Stomach (tissue), 9 donors: ENCODE measurements around the gene TULP3. TPM values are rescaled to one million over a fixed set of nuclear protein-coding genes. Genes with fewer than 3 reads are reported as not detected.

Experiments used
- DNase-seq, 2 donors: peaks; one replicate each; pipeline versions ENCODE4 v3.0.0 to v3.0.0-alpha.2; 2013 to 2019
- H3K27ac ChIP-seq, 5 donors: fragments of 200-600 bp in 4 of 5; sonication (generic) in 4 of 5; one replicate each; pipeline ENCODE4 v1.5.1; 2013 to 2019; ENCODE audit warnings: mild to moderate bottlenecking in 1 of 5, moderate library complexity in 1 of 5
- H3K27me3 ChIP-seq, 3 donors: fragments of 200-600 bp; sonication (generic); one replicate each; pipeline ENCODE4 v1.5.1; 2017 to 2019; ENCODE audit warnings: mixed run types in 1 of 3
- H3K36me3 ChIP-seq, 4 donors: fragments of 200-600 bp; sonication (generic); 1 replicate in 3 of 4; 2 replicates in 1 of 4; pipeline ENCODE4 v1.5.1; 2016 to 2019
- H3K4me1 ChIP-seq, 4 donors: fragments of 200-600 bp; sonication (generic); one replicate each; pipeline ENCODE4 v1.5.1; 2016 to 2019
- H3K4me3 ChIP-seq, 4 donors: fragments of 200-600 bp; sonication (generic) in 3 of 4; one replicate each; pipeline ENCODE4 v1.5.1; 2016 to 2019; ENCODE audit warnings: mild to moderate bottlenecking in 1 of 4
- H3K9me3 ChIP-seq, 4 donors: fragments of 200-600 bp; sonication (generic); one replicate each; pipeline ENCODE4 v1.5.1; 2016 to 2019
- CTCF ChIP-seq, 7 experiments: fragments of 450-650 bp in 4 of 7; fragments of 200-600 bp in 3 of 7; sonication (generic) in 3 of 7; IDR thresholded peaks; one replicate each; pipeline ENCODE4 v1.5.1; 2016 to 2019; ENCODE audit warnings: antibody characterized with exemption in 7 of 7, control low read depth in 2 of 7, mild to moderate bottlenecking in 1 of 7
- EP300 ChIP-seq: sonication (generic); formaldehyde crosslinking; IDR thresholded peaks from one replicate; pipeline ENCODE4 v1.6.1; 2017; ENCODE audit warnings: antibody characterized with exemption
- POLR2A ChIP-seq, 4 donors: fragments of 450-650 bp; IDR thresholded peaks; one replicate each; pipeline ENCODE4 v1.6.1; 2016; ENCODE audit warnings: antibody characterized with exemption in 4 of 4, control low read depth in 2 of 4, mild to moderate bottlenecking in 1 of 4, moderate library complexity in 1 of 4
- POLR2AphosphoS5 ChIP-seq, 3 donors: sonication (generic); formaldehyde crosslinking; IDR thresholded peaks; one replicate each; pipeline ENCODE4 v1.6.1; 2016; ENCODE audit warnings: antibody characterized with exemption in 3 of 3
- WGBS, 5 donors: extraction: QIAGEN DNeasy Blood & Tissue Kit in 3 of 5; methylation state at CpG; one replicate each; pipeline versions ENCODE4 v1.1.5 to v1.1.7; 2013 to 2018; 5-methylcytosine and 5-hydroxymethylcytosine counted together
- intact Hi-C: fragments of 100-400 bp; cut with DNase I; formaldehyde crosslinking; loops from one replicate; pipeline ENCODE4 v1.15.1; 2023; ENCODE audit warnings: low total_unique reads
- polyA plus RNA-seq, 3 donors: library from polyadenylated mRNA; stranded (reverse); fragments of 200-250 nt; gene quantifications; one replicate each; pipeline ENCODE4 v1.2.3, GENCODE V29; 2013
- total RNA-seq, 5 donors: library from RNA; depleted of rRNA; stranded (reverse); fragments of >200 nt; gene quantifications; one replicate each; pipeline versions ENCODE4 v1.1.0 to v1.2.3, GENCODE V29; 2014 to 2016
- donor health status: healthy with polysubstance abuse.
- donor health status: Bipolar disorder and iron deficiency.
- donor health status: healthy.

TULP3 gene
- total and polyA plus RNA-seq, 8 donors: 9.2 to 73.5 (median 20.1) TPM

GRCh38 chr12:2900642-2901041, 10.0 kb downstream of the TULP3 start:
- H3K9me3 ChIP-seq: no peaks in the 10 kb centered on the region
- no peak for DNase-seq
- H3K27me3 ChIP-seq: no peaks in the 10 kb centered on the region
- TF ChIP-seq POLR2A (IDR thresholded peaks at IDR 0.05): no peak
- no peak for TF ChIP-seq POLR2AphosphoS5 (IDR thresholded peaks at IDR 0.05)
- TF ChIP-seq EP300: no peak
- TF ChIP-seq CTCF (IDR thresholded peaks at IDR 0.05): no peak
- H3K4me1 ChIP-seq: peaks cover 7 to 26% (median 16%) of the 10 kb centered on the region in 4 donors
- WGBS, 5 donors: 90 to 96% (median 93%) methylated on average over 8 of the region's 8 CpGs
- H3K27ac ChIP-seq: no peak overlapping the region
- no peak overlapping the region for H3K4me3 ChIP-seq
- intact Hi-C loops: no loop called here
- H3K36me3 ChIP-seq: peaks cover 0 to 3% (median 0%) of the 10 kb centered on the region in 4 donors

- H3K27me3 ChIP-seq: no peaks in the 10 kb centered on the region
- intact Hi-C loops: no loop called here
- TF ChIP-seq POLR2A (IDR thresholded peaks at IDR 0.05) (no peak), POLR2AphosphoS5 (IDR thresholded peaks at IDR 0.05) (peak in 2 of 3 donors; percentile 12 to 85)
- 13 to 24% (median 15%) methylated on average over 4 of the region's 4 CpGs for WGBS, 5 donors
- peak overlapping the region in 2 of 5 donors; percentile 4 to 22 for H3K27ac ChIP-seq
- H3K9me3 ChIP-seq: no peaks in the 10 kb centered on the region
- peaks cover 7 to 17% (median 11%) of the 10 kb centered on the region in 4 donors for H3K4me1 ChIP-seq
- H3K4me3 ChIP-seq: no peak overlapping the region
- peaks cover 0 to 3% (median 0%) of the 10 kb centered on the region in 4 donors for H3K36me3 ChIP-seq
- DNase-seq: peak; percentile 49 to 68
These were observed 11.7 kb downstream of the TULP3 start for GRCh38 chr12:2902272-2902880.

- Histone ChIP-seq H3K9me3 (no peaks in the 10 kb centered on the region), H3K36me3 (peaks cover 0 to 4% (median under 1%) of the 10 kb centered on the region in 4 donors), H3K27me3 (no peaks in the 10 kb centered on the region), H3K27ac (no peak overlapping the region), H3K4me3 (no peak overlapping the region), H3K4me1 (peaks cover 7 to 16% (median 11%) of the 10 kb centered on the region in 4 donors)
- no peak for TF ChIP-seq EP300
- no peak for TF ChIP-seq CTCF (IDR thresholded peaks at IDR 0.05)
- no peak for TF ChIP-seq POLR2AphosphoS5 (IDR thresholded peaks at IDR 0.05)
- no peak for TF ChIP-seq POLR2A (IDR thresholded peaks at IDR 0.05)
- no peak for DNase-seq
- intact Hi-C loops: no loop called here
- WGBS, 5 donors: 91 to 98% (median 95%) methylated on average over 2 of the region's 2 CpGs
These were observed 13.6 kb downstream of the TULP3 start for GRCh38 chr12:2904260-2904659.

- TF ChIP-seq EP300: no peak
- TF ChIP-seq POLR2A (IDR thresholded peaks at IDR 0.05): no peak
- no peak for TF ChIP-seq CTCF (IDR thresholded peaks at IDR 0.05)
- TF ChIP-seq POLR2AphosphoS5 (IDR thresholded peaks at IDR 0.05): no peak
- H3K9me3 ChIP-seq: no peaks in the 10 kb centered on the region
These were observed 21.5 kb downstream of the TULP3 start for GRCh38 chr12:2912216-2912575.

GRCh38 chr12:2919249-2919648, 28.6 kb downstream of the TULP3 start:
- no peak overlapping the region for H3K27ac ChIP-seq
- intact Hi-C loops: no loop called here
- H3K4me1 ChIP-seq: no peaks in the 10 kb centered on the region
- TF ChIP-seq CTCF (IDR thresholded peaks at IDR 0.05) (no peak), EP300 (no peak), POLR2AphosphoS5 (IDR thresholded peaks at IDR 0.05) (no peak)
- WGBS, 5 donors: 41 to 65% (median 60%) methylated on average over 2 of the region's 2 CpGs
- H3K36me3 ChIP-seq: peaks cover 3 to 80% (median 74%) of the 10 kb centered on the region in 4 donors
- no peak overlapping the region for H3K4me3 ChIP-seq
- no peaks in the 10 kb centered on the region for H3K27me3 ChIP-seq
- DNase-seq: no peak
- no peaks in the 10 kb centered on the region for H3K9me3 ChIP-seq

More at GRCh38 chr12:2912216-2912575, 21.5 kb downstream of the TULP3 start:
- peaks cover 0 to 5% (median 0%) of the 10 kb centered on the region in 4 donors for H3K4me1 ChIP-seq
- intact Hi-C loops: no loop called here
- peaks cover 0 to 71% (median 60%) of the 10 kb centered on the region in 4 donors for H3K36me3 ChIP-seq
- H3K27me3 ChIP-seq: no peaks in the 10 kb centered on the region
- 92 to 97% (median 95%) methylated on average over 3 of the region's 3 CpGs for WGBS, 5 donors
- H3K27ac ChIP-seq: no peak overlapping the region
- no peak for DNase-seq
- H3K4me3 ChIP-seq: no peak overlapping the region
